Activated T-cell treated with anti-CD3 and anti-CD28 coated beads, Interleukin-2, amount 50 U/mL, for 72 hours (primary cell): Measurements from ENCODE around the gene GRK3. TPM values are rescaled to one million over a fixed set of nuclear protein-coding genes. Genes with fewer than 3 reads are reported as not detected.
"Not testable (repeated sequence)": the region's sequence is repeated elsewhere in the genome, so short reads cannot be mapped to it uniquely, and the experiment has no call there.

Source experiments
- ATAC-seq, 2 donors: fragments of 150-1000 bp; cut with Tn5 transposase; replicated peaks in 1 of 2; 2 replicates each; pipeline ENCODE4 v1.10.0; 2021; ENCODE audit warnings: moderate library complexity in 2 of 2, mild to moderate bottlenecking in 1 of 2
- DNase-seq, 2 donors: peaks; one replicate each; pipeline ENCODE4 v3.0.0; 2021 to 2022; ENCODE audit warnings: mixed read lengths in 1 of 2
- H3K27ac Mint-ChIP-seq: one replicate; pipeline ENCODE4 v1.8.0; 2022; ENCODE audit warnings: mild to moderate bottlenecking, moderate library complexity, mixed read lengths
- H3K27me3 Mint-ChIP-seq: one replicate; pipeline ENCODE4 v1.8.0; 2022; ENCODE audit warnings: low read depth, mixed read lengths
- H3K36me3 Mint-ChIP-seq, 2 donors: one replicate each; pipeline ENCODE4 v1.8.0; 2022; ENCODE audit warnings: mixed read lengths in 2 of 2, mild to moderate bottlenecking in 1 of 2; ENCODE audit not compliant: insufficient read depth in 2 of 2
- H3K4me1 Mint-ChIP-seq: one replicate; pipeline ENCODE4 v1.8.0; 2022; ENCODE audit warnings: low read depth, mixed read lengths
- H3K4me3 Mint-ChIP-seq, 2 donors: one replicate each; pipeline ENCODE4 v1.8.0; 2022; ENCODE audit warnings: mild to moderate bottlenecking in 2 of 2, mixed read lengths in 2 of 2, moderate library complexity in 2 of 2
- H3K9me3 Mint-ChIP-seq, 2 donors: one replicate each; pipeline ENCODE4 v1.8.0; 2022; ENCODE audit warnings: mixed read lengths in 2 of 2
- total RNA-seq, 2 donors: library from RNA; stranded (reverse); gene quantifications; one replicate each; pipeline ENCODE4 v1.2.3, GENCODE V29; 2022

Gene GRK3
- total RNA-seq, 2 donors from 2014 or later = 25.9 to 31.9 TPM

DNA sequence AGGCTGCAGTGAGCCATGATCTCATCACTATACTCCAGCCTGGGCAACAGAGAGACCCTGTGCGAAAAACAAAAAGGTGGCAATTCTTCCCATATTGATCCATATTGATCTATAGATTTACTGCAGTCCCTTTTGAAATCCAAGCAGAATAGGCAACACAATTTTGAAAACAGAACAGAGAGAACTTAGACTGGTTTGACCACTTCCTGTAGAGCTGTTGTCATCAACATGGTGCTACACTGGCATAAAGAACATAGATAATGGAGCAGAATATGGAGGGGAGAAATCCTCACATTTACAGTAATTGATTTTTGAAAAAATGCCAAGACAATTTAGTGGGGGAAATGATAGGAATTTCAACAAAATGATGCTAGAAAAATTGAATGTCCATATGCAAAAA is 34.1 kb downstream of the GRK3 start:
- DNase-seq (no peak), ATAC-seq (no peak)
- Mint-ChIP-seq H3K4me3 (no peak overlapping the region), H3K9me3 (peaks cover 0 to 4% of the 10 kb centered on the region in 2 donors), H3K4me1 (peaks cover 16% of the 10 kb centered on the region), H3K27ac (no peak overlapping the region), H3K27me3 (no peaks in the 10 kb centered on the region), H3K36me3 (peaks cover 2 to 14% of the 10 kb centered on the region in 2 donors)

DNA sequence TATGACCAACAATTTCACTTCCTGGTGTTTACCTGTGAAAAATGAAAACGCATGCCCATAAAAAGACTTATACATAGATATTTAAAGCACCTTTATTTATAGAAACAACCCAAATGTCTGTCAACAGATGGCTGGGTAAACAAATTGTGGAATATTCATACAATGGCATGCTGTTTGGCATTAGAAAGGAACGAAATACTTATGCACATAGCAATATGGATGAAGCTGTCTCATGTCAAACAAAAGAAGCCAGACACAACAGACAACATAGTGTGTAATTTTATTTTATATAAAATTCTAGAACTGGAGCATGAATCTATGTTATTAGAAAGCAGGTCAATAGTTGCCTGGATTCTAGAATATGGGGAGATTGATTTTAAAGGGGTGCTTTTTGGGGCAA is 38.0 kb downstream of the GRK3 start:
- no peak overlapping the region for H3K27ac Mint-ChIP-seq
- H3K9me3 Mint-ChIP-seq = peaks cover 0 to 2% of the 10 kb centered on the region in 2 donors
- ATAC-seq (no peak), DNase-seq (no peak)
- peaks cover 0 to 3% of the 10 kb centered on the region in 2 donors for H3K36me3 Mint-ChIP-seq
- no peaks in the 10 kb centered on the region for H3K27me3 Mint-ChIP-seq
- peaks cover 15% of the 10 kb centered on the region for H3K4me1 Mint-ChIP-seq
- H3K4me3 Mint-ChIP-seq = no peak overlapping the region

DNA sequence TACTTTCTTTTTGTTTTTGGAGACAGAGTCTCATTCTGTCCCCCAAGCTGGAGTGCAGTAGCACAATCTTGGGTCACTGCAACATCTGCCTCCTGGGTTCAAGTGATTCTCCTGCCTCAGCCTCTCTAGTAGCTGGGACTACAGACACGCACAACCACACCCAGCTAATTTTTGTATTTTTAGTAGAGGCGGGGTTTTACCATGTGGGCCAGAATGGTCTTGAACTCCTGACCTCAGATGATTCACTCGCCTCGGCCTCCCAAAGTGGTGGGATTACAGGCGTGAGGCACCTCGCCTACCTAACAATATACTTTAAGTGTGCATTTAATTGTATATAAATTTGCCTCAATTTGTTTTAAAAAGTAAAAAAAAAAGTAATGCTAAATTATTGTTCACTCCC is 38.4 kb downstream of the GRK3 start:
- Mint-ChIP-seq H3K36me3 (peaks cover 0 to 2% of the 10 kb centered on the region in 2 donors), H3K4me3 (no peak overlapping the region), H3K27ac (no peak overlapping the region), H3K9me3 (no peaks in the 10 kb centered on the region), H3K4me1 (peaks cover 10% of the 10 kb centered on the region), H3K27me3 (no peaks in the 10 kb centered on the region)
- ATAC-seq (no peak), DNase-seq (no peak)

DNA sequence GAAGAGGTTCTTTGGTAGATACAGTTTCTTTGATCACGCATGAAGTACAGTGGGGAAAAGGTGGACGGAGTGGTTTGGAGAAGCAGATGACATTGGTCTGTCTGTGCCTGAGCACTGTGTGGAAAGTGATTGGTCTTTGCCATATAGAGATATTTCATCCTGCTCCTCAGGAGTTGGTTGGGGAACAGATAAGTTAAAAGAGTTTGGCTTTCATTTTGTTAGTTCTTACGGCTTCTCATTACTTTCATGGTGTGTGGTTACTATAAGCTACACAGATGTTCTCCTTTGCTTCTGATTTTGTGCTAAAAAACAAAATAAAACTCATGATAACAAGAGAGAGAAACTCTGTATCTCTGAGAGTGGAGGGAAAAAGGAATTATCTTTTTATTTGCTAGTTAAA is 40.7 kb downstream of the GRK3 start:
- H3K9me3 Mint-ChIP-seq, H3K27me3 Mint-ChIP-seq, H3K4me3 Mint-ChIP-seq, ATAC-seq, H3K36me3 Mint-ChIP-seq, H3K27ac Mint-ChIP-seq, H3K4me1 Mint-ChIP-seq, DNase-seq: not testable (repeated sequence)

DNA sequence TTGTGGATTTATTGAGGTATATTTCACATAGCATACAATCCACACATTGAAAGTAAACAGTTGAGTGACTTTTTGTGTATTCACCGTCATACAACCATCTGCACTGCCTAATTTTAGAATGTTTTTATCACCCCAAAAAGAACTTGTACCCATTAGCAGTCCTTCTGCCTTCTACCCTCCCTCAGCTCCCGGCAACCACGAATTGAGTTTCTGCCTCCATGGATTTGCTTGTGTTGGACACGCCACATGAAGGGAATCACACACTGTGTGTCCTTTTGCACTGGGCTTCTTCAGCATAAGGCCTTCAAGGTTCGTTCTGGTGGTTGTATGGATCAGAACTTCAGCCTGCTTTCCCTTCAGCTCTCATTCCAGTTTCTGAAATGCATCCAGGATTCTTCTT is 41.1 kb downstream of the GRK3 start:
- DNase-seq, H3K27me3 Mint-ChIP-seq, H3K4me1 Mint-ChIP-seq, ATAC-seq, H3K36me3 Mint-ChIP-seq, H3K4me3 Mint-ChIP-seq, H3K27ac Mint-ChIP-seq, H3K9me3 Mint-ChIP-seq: not testable (repeated sequence)

DNA sequence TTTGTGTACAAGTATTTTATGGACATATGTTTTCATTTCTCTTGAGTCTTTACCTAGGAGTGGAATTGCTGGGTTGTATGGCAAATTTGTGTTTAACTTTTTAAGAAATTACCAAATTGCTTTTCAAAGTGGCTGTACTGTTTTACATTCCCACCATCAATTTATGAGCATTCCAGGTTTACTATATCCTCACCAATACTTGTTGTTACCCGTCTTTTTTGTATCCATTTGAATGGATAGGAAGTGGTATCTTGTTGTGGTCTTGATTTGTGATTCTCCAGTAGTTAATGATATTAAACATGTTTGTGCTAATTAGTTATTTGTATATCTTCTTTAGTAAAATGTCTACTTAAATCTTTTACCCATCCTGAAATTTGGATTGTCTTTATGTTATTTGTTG is 46.8 kb downstream of the GRK3 start:
- H3K36me3 Mint-ChIP-seq, H3K4me3 Mint-ChIP-seq, H3K27me3 Mint-ChIP-seq, DNase-seq, H3K4me1 Mint-ChIP-seq, ATAC-seq, H3K9me3 Mint-ChIP-seq, H3K27ac Mint-ChIP-seq: not testable (repeated sequence)

DNA sequence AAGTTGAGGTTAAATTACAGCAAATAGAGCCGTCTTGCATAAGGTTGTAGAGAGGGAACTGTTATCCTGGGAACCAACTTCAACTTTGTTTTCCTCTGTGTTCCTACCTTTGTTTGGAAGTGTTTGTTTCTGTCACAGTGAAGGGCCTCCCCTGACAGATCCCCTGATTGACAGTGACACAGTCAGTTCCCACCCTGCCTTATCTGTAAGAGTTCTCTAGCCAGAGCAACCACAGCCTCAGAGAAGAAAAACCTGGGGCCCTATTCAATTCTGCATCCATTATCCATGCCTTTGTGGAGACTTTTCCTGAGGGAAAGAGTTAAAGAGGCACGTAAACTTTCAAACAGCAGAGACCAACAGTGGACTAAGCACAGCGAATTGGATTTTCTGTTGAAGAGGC is 48.7 kb downstream of the GRK3 start:
- not testable (repeated sequence) for H3K4me1 Mint-ChIP-seq, H3K27ac Mint-ChIP-seq, H3K4me3 Mint-ChIP-seq, ATAC-seq, H3K9me3 Mint-ChIP-seq, H3K27me3 Mint-ChIP-seq, H3K36me3 Mint-ChIP-seq, DNase-seq

DNA sequence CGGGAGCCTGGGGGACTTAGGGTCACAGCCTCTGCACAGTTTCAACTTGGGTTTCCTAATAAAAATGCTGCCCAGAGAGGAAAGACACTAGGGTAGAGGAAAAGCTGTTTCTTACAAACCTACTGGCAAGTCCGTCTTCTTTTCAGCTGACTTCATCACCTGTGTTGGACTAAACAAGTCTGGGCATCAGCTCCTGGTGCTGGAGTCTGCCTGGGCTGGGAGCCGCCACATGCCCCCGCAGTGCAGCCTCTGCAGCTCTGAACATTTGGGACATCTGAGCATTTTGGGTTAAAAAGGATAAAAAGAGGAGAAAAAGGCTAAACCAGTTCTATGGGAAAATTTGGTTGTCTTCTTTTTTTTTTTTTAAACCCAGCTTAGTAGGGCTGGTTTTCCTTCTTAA is 49.1 kb downstream of the GRK3 start:
- H3K9me3 Mint-ChIP-seq, H3K27me3 Mint-ChIP-seq, DNase-seq, H3K36me3 Mint-ChIP-seq, H3K27ac Mint-ChIP-seq, ATAC-seq, H3K4me1 Mint-ChIP-seq, H3K4me3 Mint-ChIP-seq: not testable (repeated sequence)

DNA sequence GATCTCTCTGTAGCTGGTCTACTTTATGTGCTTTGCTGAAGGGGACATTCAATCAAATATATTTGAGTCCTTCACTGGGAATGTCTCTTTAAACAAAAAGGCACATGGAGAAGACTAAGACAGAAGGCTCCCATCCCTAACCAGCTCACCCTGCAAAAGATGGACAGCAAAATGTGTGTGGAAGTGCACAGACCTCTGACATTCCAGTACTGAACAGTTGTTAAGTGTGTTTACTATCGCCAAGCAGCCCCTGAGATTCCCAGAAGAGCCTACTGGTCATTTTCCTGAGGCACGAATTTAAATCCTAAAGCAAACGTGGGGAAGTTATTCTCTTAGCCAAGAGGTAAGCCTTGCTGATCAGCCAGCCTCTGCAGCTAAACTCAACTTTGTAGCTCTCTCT is 50.3 kb downstream of the GRK3 start:
- not testable (repeated sequence) for DNase-seq, H3K36me3 Mint-ChIP-seq, ATAC-seq, H3K9me3 Mint-ChIP-seq, H3K4me1 Mint-ChIP-seq, H3K27ac Mint-ChIP-seq, H3K4me3 Mint-ChIP-seq, H3K27me3 Mint-ChIP-seq

DNA sequence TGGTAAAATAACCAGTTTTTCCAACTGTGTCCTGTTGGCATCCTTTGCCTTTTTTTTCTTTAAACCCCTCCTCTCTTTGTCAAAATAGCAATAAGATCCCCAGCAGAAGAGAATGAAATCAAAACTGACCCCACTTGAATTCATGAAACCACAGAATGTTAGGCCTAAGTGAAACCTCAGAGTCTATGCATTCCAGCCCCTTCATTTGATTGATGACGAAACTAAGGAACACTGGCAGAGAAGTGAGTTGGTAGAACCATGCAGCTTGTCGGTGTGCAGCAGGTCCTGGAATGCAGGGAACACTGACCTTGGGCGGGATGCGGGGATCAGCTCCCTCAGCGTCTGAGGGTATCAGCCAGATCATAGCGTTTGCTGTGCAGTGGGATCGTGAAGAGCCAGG is 57.5 kb downstream of the GRK3 start:
- ATAC-seq = no peak
- Mint-ChIP-seq H3K9me3 (peaks cover 0 to 2% of the 10 kb centered on the region in 2 donors), H3K4me3 (no peak overlapping the region), H3K27me3 (no peaks in the 10 kb centered on the region), H3K27ac (no peak overlapping the region), H3K4me1 (peaks cover 45% of the 10 kb centered on the region), H3K36me3 (peaks cover 5 to 14% of the 10 kb centered on the region in 2 donors)
- DNase-seq = no peak

DNA sequence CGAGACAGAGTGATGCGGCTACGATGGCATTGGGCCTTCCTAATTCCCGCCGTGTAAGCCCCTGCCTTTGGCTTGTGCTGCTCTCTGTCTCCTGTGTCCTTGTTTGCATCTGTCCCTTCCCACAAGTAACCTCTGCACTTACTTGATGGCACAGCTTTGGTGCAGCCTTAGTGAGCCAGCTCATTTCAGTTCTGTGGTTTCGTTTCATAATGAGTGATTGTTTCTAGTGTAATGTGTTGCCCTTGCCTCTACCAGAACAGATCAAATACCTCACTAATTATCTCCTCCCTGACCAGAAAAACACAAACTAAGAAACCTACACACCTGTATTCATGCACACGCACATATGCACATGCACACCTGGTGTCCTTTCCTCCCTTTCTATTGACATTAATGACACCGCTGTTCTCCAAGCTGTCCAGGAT is 58.8 kb downstream of the GRK3 start:
- H3K27me3 Mint-ChIP-seq = no peaks in the 10 kb centered on the region
- DNase-seq = peak; percentile 49 to 55
- H3K27ac Mint-ChIP-seq = peak overlapping the region; percentile 25
- peaks cover 5 to 14% of the 10 kb centered on the region in 2 donors for H3K36me3 Mint-ChIP-seq
- H3K4me1 Mint-ChIP-seq = peaks cover 45% of the 10 kb centered on the region
- H3K4me3 Mint-ChIP-seq = peak overlapping the region; percentile 24 to 29
- peak; percentile 95 to 97 for ATAC-seq
- H3K9me3 Mint-ChIP-seq = peaks cover 0 to 2% of the 10 kb centered on the region in 2 donors

DNA sequence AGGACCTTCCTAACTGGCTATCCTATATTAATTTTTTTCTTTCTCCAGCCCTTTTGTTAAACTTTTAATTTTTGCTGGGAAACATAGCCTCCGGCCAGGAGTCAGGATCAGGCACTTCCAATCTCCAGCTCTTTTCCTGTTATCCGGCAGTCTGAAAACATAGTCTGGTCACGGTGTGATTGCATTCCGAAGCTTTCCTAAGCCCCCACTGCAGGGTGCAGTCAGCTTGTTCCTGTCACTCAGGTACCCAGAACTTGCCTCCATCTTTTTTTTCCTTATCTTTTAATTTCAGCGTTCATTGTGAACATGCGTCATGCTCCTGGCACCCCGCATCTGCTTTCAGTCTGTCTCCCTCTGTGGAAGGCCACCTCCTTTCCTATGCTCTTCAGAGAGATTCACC is 59.4 kb downstream of the GRK3 start:
- peak overlapping the region; percentile 25 for H3K27ac Mint-ChIP-seq
- no peaks in the 10 kb centered on the region for H3K27me3 Mint-ChIP-seq
- H3K36me3 Mint-ChIP-seq = peaks cover 5 to 12% of the 10 kb centered on the region in 2 donors
- peaks cover 0 to 2% of the 10 kb centered on the region in 2 donors for H3K9me3 Mint-ChIP-seq
- peak overlapping the region; percentile 32 to 38 for H3K4me3 Mint-ChIP-seq
- no peak for DNase-seq
- peaks cover 45% of the 10 kb centered on the region for H3K4me1 Mint-ChIP-seq
- ATAC-seq = no peak

DNA sequence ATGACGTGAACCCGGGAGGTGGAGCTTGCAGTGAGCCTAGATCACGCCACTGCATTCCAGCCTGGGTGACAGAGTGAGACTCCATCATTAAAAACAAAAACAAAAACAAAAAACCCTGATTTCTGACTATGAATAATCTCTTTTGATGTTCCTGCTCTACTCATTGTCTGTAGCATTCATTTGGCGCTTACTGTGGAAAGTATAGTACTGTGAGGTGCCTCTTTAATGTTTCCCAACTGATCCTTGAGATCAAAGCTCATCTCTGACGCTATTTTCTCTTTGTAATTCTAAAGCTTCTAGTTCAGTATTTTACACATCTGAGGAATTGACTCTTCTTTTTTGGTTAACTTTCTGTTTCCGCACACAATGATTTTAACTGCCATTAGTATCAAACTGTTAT is 60.0 kb downstream of the GRK3 start:
- Mint-ChIP-seq H3K9me3 (peaks cover 0 to 2% of the 10 kb centered on the region in 2 donors), H3K27ac (no peak overlapping the region), H3K4me3 (peak overlapping the region; percentile 17 to 38), H3K4me1 (peaks cover 42% of the 10 kb centered on the region), H3K27me3 (no peaks in the 10 kb centered on the region), H3K36me3 (peaks cover 5 to 11% of the 10 kb centered on the region in 2 donors)
- DNase-seq (peak in 1 of 2 donors; percentile 12), ATAC-seq (peak; percentile 66 to 76)

DNA sequence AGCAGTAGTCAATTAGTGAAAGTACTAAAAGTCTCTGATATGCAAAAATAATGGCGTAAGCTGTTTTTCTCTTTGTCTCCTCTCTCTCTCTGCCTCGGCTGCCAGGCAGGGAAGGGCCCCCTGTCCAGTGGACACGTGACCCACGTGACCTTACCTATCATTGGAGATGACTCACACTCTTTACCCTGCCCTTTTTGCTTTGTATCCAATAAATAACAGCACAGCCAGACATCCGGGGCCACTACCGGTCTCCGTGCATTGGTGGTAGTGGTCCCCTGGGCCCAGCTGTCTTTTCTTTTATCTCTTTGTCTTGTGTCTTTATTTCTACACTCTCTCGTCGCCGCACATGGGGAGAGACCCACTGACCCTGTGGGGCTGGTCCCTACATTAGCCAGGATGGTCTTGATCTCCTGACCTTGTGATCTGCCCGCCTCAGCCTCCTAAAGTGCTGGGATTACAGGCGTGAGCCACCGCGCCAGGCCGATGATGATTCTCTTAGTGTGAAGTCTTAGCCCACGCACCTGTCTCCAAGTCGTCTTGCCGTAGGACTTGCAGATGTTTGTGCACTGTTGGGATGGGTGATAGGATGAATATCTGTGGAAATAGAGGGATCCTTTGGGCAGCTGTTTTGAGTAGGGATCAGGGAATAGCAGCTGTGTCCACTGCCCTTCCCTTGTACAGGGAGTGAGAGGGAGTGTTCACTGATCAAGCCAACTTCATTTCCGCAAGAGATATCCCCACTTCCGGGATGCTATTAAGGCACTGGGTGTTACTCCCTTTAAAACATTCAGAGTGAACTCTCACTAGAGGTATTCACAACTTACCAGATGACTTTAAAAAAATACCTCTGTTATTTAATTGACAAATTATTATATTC is 61.5 kb downstream of the GRK3 start:
- H3K27me3 Mint-ChIP-seq = not testable (repeated sequence)

More for the DNA sequence above, 61.5 kb downstream of the GRK3 start:
- Mint-ChIP-seq H3K4me1 (peaks cover 40% of the 10 kb centered on the region), H3K36me3 (peaks cover 5 to 11% of the 10 kb centered on the region in 2 donors)
- not testable (repeated sequence) for ATAC-seq, DNase-seq, H3K9me3 Mint-ChIP-seq, H3K4me3 Mint-ChIP-seq, H3K27ac Mint-ChIP-seq
